Esophagus squamous epithelium (tissue), 4 donors: ENCODE data around the gene IGFBP4.

Experiments used
- CTCF ChIP-seq, 6 experiments: fragments of 450-650 bp in 4 of 6; fragments of 200-600 bp in 2 of 6; sonication (generic) in 2 of 6; IDR thresholded peaks; one replicate each; pipeline ENCODE4 v1.5.1; 2016 to 2019; ENCODE audit warnings: antibody characterized with exemption in 6 of 6, mild to moderate bottlenecking in 4 of 6, moderate library complexity in 4 of 6
- POLR2A ChIP-seq, 4 donors: fragments of 450-650 bp; IDR thresholded peaks; one replicate each; pipeline ENCODE4 v1.6.1; 2017; ENCODE audit warnings: antibody characterized with exemption in 4 of 4, mild to moderate bottlenecking in 4 of 4, moderate library complexity in 3 of 4

DNA sequence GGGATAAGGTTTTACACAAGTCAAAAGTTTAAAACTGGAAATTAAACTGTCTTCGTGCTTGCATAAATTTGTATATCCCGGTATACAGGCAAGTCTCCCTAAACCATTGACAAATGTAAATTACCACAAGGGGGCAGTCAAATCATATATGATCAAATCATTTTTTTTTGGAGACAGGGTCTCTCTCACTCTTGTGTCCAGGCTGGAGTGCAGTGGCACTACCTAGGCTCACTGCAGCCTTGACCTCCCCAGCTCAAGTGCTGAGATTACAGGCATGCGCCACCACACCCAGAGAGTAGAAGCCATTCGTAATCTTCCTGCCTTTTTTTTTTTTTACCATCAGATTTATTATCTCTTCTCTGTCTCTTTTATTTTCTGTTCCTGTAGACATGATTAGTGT lies 44.1 kb upstream of the IGFBP4 start:
- TF ChIP-seq CTCF (IDR thresholded peaks at IDR 0.05) (peak in 5 of 6 experiments; percentile 28 to 58 (median 53)), POLR2A (IDR thresholded peaks at IDR 0.05) (no peak)
